Adrenal gland (tissue), 5 donors: Measurements from ENCODE around the gene PIPOX.

Experiments
- CTCF ChIP-seq, 6 experiments: fragments of 450-650 bp in 4 of 6; fragments of 200-600 bp in 2 of 6; sonication (generic) in 1 of 6; IDR thresholded peaks; 1 replicate in 5 of 6; 2 replicates in 1 of 6; pipeline versions ENCODE4 v1.5.1 to v1.8.0; 2016 to 2021; ENCODE audit warnings: antibody characterized with exemption in 6 of 6, mild to moderate bottlenecking in 2 of 6, moderate library complexity in 1 of 6
- POLR2A ChIP-seq, 2 donors: fragments of 450-650 bp; IDR thresholded peaks; one replicate each; pipeline ENCODE4 v1.6.1; 2017; ENCODE audit warnings: antibody characterized with exemption in 2 of 2, mild to moderate bottlenecking in 2 of 2, moderate library complexity in 1 of 2
- donor health status: DM: no; HTN: no; CAD: no.

- no peak for TF ChIP-seq CTCF (IDR thresholded peaks at IDR 0.05)
- no peak for TF ChIP-seq POLR2A (IDR thresholded peaks at IDR 0.05)
Measured at GRCh38 chr17:28996554-28997096, 46.3 kb upstream of the PIPOX start.
